HepG2 (cell line): Measurements from ENCODE around the gene HCRT. TPM values are rescaled to one million over a fixed set of nuclear protein-coding genes. Genes with fewer than 3 reads are reported as not detected.

ENCODE experiments used
- ATAC-seq: fragments of 200-7000 bp; cut with Tn5 transposase; 3 replicates; pipeline ENCODE4 v1.9.1; 2020; ENCODE audit warnings: mild to moderate bottlenecking, moderate library complexity
- BruUV-seq: library from RNA; stranded (reverse); fragments of 400-500 nt; replicated peaks from 2 replicates; lab custom pipeline; 2021; lab: Mats Ljungman, UMichigan
- CTCF ChIA-PET: fragments of 300-600 bp; formaldehyde crosslinking; extraction: SDS; loops from one replicate; lab custom pipeline; 2021; ENCODE audit warnings: low total read pairs, inconsistent platforms, low intra/inter-chr PET ratio; lab: Yijun Ruan, JAX
- POLR2A ChIA-PET: fragments of 350-600 bp; sonication (Branson Sonifier 250); formaldehyde crosslinking; loops from one replicate; lab custom pipeline; 2020; ENCODE audit warnings: antibody characterized with exemption, inconsistent platforms; lab: Yijun Ruan, JAX
- DNase-seq: peaks from one replicate; pipeline ENCODE4 v3.0.0-alpha.2; 2015; ENCODE audit warnings: low spot score
- FAIRE-seq: peaks from 3 replicates; lab custom pipeline; 2011; peaks lifted over from hg19 to GRCh38; lab: Jason Lieb, UNC
- H2AFZ ChIP-seq: one replicate; pipeline ENCODE4 v1.6.1; 2011; ENCODE audit warnings: low read length, inconsistent platforms
- H3K27ac ChIP-seq: fragments of 300-600 bp; 3 replicates; pipeline ENCODE4 v1.8.0; 2011; ENCODE audit warnings: mixed run types, mild to moderate bottlenecking, mixed read lengths, low read length, inconsistent platforms; ENCODE audit not compliant: insufficient read depth; ENCODE audit errors: extremely low read length
- H3K27me3 ChIP-seq, 2 experiments: fragments of 200-600 bp in 1 of 2; 2 replicates in 1 of 2; 3 replicates in 1 of 2; pipeline versions ENCODE4 v1.6.0 to v1.8.0; 2011; ENCODE audit warnings: low read length in 2 of 2, mild to moderate bottlenecking in 2 of 2, moderate library complexity in 2 of 2, inconsistent platforms in 1 of 2; ENCODE audit not compliant: insufficient read depth in 2 of 2, control insufficient read depth in 1 of 2
- H3K36me3 ChIP-seq, 2 experiments: fragments of 200-600 bp in 1 of 2; replicated peaks in 1 of 2; 2 replicates in 1 of 2; 3 replicates in 1 of 2; pipeline versions ENCODE4 v1.5.1 to v1.8.0; 2011; ENCODE audit warnings: low read length in 2 of 2, inconsistent platforms in 1 of 2; ENCODE audit not compliant: insufficient read depth in 2 of 2, control insufficient read depth in 1 of 2
- H3K4me1 ChIP-seq: 2 replicates; pipeline ENCODE4 v1.5.1; 2012; ENCODE audit warnings: low read length, inconsistent platforms; ENCODE audit not compliant: insufficient read depth
- H3K4me2 ChIP-seq: 2 replicates; pipeline ENCODE4 v1.6.0; 2011; ENCODE audit warnings: low read depth, low read length, inconsistent platforms
- H3K4me3 ChIP-seq, 3 experiments: fragments of 200-600 bp in 1 of 3; sonication (generic), shearing (Covaris generic) in 1 of 3; replicated peaks in 1 of 3; 2 replicates each; pipeline ENCODE4 v1.5.1; 2011 to 2016; ENCODE audit warnings: low read length in 3 of 3, inconsistent platforms in 2 of 3, low read depth in 2 of 3, mild to moderate bottlenecking in 2 of 3, control low read depth in 1 of 3, mixed read lengths in 1 of 3; ENCODE audit not compliant: insufficient read depth in 1 of 3
- H3K79me2 ChIP-seq: one replicate; pipeline ENCODE4 v1.6.1; 2011; ENCODE audit warnings: low read length, inconsistent platforms; ENCODE audit not compliant: insufficient read depth
- H3K9ac ChIP-seq: 2 replicates; pipeline ENCODE4 v1.6.0; 2011; ENCODE audit warnings: mild to moderate bottlenecking, low read depth, low read length, inconsistent platforms; ENCODE audit not compliant: insufficient read depth
- H3K9me3 ChIP-seq: 2 replicates; pipeline ENCODE4 v1.5.1; 2012; ENCODE audit warnings: mild to moderate bottlenecking, low read length
- H4K20me1 ChIP-seq: 2 replicates; pipeline ENCODE4 v1.6.0; 2011; ENCODE audit warnings: inconsistent platforms, mild to moderate bottlenecking, low read length, moderate library complexity; ENCODE audit not compliant: insufficient read depth
- FOXO4 ChIP-seq: sonication (generic); formaldehyde crosslinking; conservative IDR thresholded peaks from 2 replicates; pipeline ENCODE4 v1.8.1; 2023; ENCODE audit warnings: missing genetic modification reagents
- HES4 ChIP-seq: sonication (generic); formaldehyde crosslinking; IDR thresholded peaks from 2 replicates; pipeline ENCODE4 v1.9.0; 2021; ENCODE audit warnings: mild to moderate bottlenecking, missing genetic modification reagents, borderline replicate concordance
- MAZ ChIP-seq, 2 experiments: sonication (generic) in 1 of 2; formaldehyde crosslinking in 1 of 2; IDR thresholded peaks; 2 replicates each; pipeline versions ENCODE4 v1.5.0 to v1.6.1; 2012 to 2020; ENCODE audit warnings: low read depth in 2 of 2, mild to moderate bottlenecking in 2 of 2, borderline replicate concordance in 1 of 2, improper control_type of control experiment in 1 of 2, low read length in 1 of 2, missing genetic modification reagents in 1 of 2, moderate library complexity in 1 of 2
- NFYB ChIP-seq: sonication (generic); formaldehyde crosslinking; IDR thresholded peaks from 2 replicates; pipeline ENCODE4 v1.4.0; 2020; ENCODE audit warnings: missing genetic modification reagents
- PBX2 ChIP-seq: IDR thresholded peaks from 2 replicates; pipeline ENCODE4 v1.6.1; 2016; ENCODE audit warnings: control low read depth
- RFX1 ChIP-seq: fragments of 450-650 bp; IDR thresholded peaks from 2 replicates; pipeline ENCODE4 v1.6.1; 2017
- ZKSCAN5 ChIP-seq: sonication (generic); formaldehyde crosslinking; IDR thresholded peaks from 2 replicates; pipeline ENCODE4 v1.5.1; 2020; ENCODE audit warnings: mild to moderate bottlenecking, missing genetic modification reagents
- ZMAT5 ChIP-seq: sonication (generic); formaldehyde crosslinking; IDR thresholded peaks from 2 replicates; pipeline ENCODE4 v1.5.0; 2020; ENCODE audit warnings: mild to moderate bottlenecking, low read depth, missing genetic modification reagents, borderline replicate concordance
- ZNF124 ChIP-seq: sonication (generic); formaldehyde crosslinking; IDR thresholded peaks from 2 replicates; pipeline ENCODE4 v1.4.0; 2020; ENCODE audit warnings: missing genetic modification reagents
- ZNF33A ChIP-seq: sonication (generic); formaldehyde crosslinking; IDR thresholded peaks from 2 replicates; pipeline ENCODE4 v1.5.1; 2020; ENCODE audit warnings: missing genetic modification reagents, mild to moderate bottlenecking, moderate library complexity, borderline replicate concordance
- ZNF770 ChIP-seq: sonication (generic); formaldehyde crosslinking; IDR thresholded peaks from 2 replicates; pipeline ENCODE4 v1.5.0; 2020; ENCODE audit warnings: mild to moderate bottlenecking, missing genetic modification reagents
- ZSCAN12 ChIP-seq: sonication (generic); formaldehyde crosslinking; IDR thresholded peaks from 2 replicates; pipeline ENCODE4 v1.9.0; 2021; ENCODE audit warnings: mild to moderate bottlenecking, missing genetic modification reagents
- WGBS: methylation state at CpG from one replicate; pipeline ENCODE4 v1.1.6; 2017; ENCODE audit warnings: low lambda C conversion rate; 5-methylcytosine and 5-hydroxymethylcytosine counted together
- in situ Hi-C: cut with HindIII; loops from 2 replicates; pipeline ENCODE4 v1.10.0; 2017; ENCODE audit warnings: low pct_unique_long_range_greater_than_20kb; ENCODE audit not compliant: extremely low pct_ligation_motif_present
- intact Hi-C: fragments of 100-400 bp; cut with micrococcal nuclease; formaldehyde crosslinking; loops from one replicate; pipeline ENCODE4 v1.10.0; 2022; ENCODE audit not compliant: unreplicated experiment
- polyA plus RNA-seq, 8 experiments: library from polyadenylated mRNA; depleted of rRNA in 3 of 8; stranded (reverse) in 7 of 8; unstranded in 1 of 8; fragments of >200 nt; fragmentation: Illumina TruSeq in 4 of 8; extraction: Trizol in 4 of 8; gene quantifications; 2 replicates each; pipeline versions ENCODE4 v1.2.1 to v1.2.3, GENCODE V29; 2011 to 2016; ENCODE audit warnings: low read depth in 4 of 8, missing spikeins in 1 of 8, mixed read lengths in 1 of 8; ENCODE audit not compliant: insufficient read depth in 1 of 8
- total RNA-seq, 5 experiments: library from RNA; depleted of rRNA; stranded (reverse); fragments of >200 nt; fragmentation: Illumina TruSeq; extraction: Trizol; gene quantifications; 2 replicates each; pipeline ENCODE4 v1.2.3, GENCODE V29; 2016; ENCODE audit warnings: low read depth in 1 of 5

The HCRT gene
- total and polyA plus RNA-seq, 2 of the 13 experiments (the other 11 are each of a cell fraction or from before 2014, with no cell fraction given), result not detected

GRCh38 chr17:42197564-42198156, 12.4 kb upstream of the HCRT start (continued):
- TF ChIP-seq PBX2 (no peak), ZSCAN12 (CRISPR knock-in tag) (no peak), ZNF33A (no peak)

GRCh38 chr17:42193969-42194899, 9.0 kb upstream of the HCRT start, which contains the start of gene GHDC:
TSS of gene GHDC (minus strand) at chr17:42194494. CDS start at chr17:42193581, 913 bp downstream.
- in situ Hi-C loops, result no loop called here
- BruUV-seq, result TSS peak; percentile 46
- intact Hi-C loops, result no loop called here
- TF ChIP-seq MAZ (IDR thresholded peaks at IDR 0.05; ENCODE audit: borderline replicate concordance, low read depth, low read length) (peak; percentile 71; the same call in 1 of the 2 replicates), MAZ (CRISPR knock-in tag; IDR thresholded peaks at IDR 0.05; ENCODE audit: low read depth) (peak; percentile 65; the same call in 1 of the 2 replicates), RFX1 (no peak), ZNF124 (CRISPR knock-in tag) (no peak), HES4 (CRISPR knock-in tag) (peak; percentile 33; the same call in 1 of the 2 replicates), NFYB (CRISPR knock-in tag) (no peak), ZKSCAN5 (0 out of 2 replicates have a peak, but pooled peaks have one; percentile 34), ZNF770 (peak; percentile 95), ZMAT5 (no peak), FOXO4 (CRISPR knock-in tag) (no peak)

More at GRCh38 chr17:42193969-42194899, 9.0 kb upstream of the HCRT start, which contains the start of gene GHDC:
- FAIRE-seq (peak; percentile 88), DNase-seq (peak; percentile 80), ATAC-seq (peak; percentile 93)
- no peaks in the 10 kb centered on the region for H3K9me3 ChIP-seq
- POLR2A ChIA-PET, result interaction anchor here (0.6 to 2.8 kb wide), 19 partner anchors 8 to 229 kb away, joined by 3 to 30 read pairs (median 4); partner anchors contain the start of genes CAVIN1, DNAJC7, KAT2A and KCNH4
- no peaks in the 10 kb centered on the region for H4K20me1 ChIP-seq
- H3K4me2 ChIP-seq, result peak within 1 kb of the TSS; percentile 79
- H3K4me3 ChIP-seq, result peak within 1 kb of the TSS; percentile 62 to 94 (median 68)
- peaks cover 21% of the 10 kb centered on the region for H3K4me1 ChIP-seq
- H3K27me3 ChIP-seq, result no peaks in the 10 kb centered on the region; a peak in 1 of 5 replicates
- no peaks in the 10 kb centered on the region; a peak in 1 of 5 replicates for H3K36me3 ChIP-seq
- peak within 1 kb of the TSS; percentile 77 for H3K9ac ChIP-seq
- H2AFZ ChIP-seq, result peak within 1 kb of the TSS; percentile 95
- WGBS, result 15% methylated on average over 24 of the region's 24 CpGs
- CTCF ChIA-PET, result no interaction called here
- no peaks in the 10 kb centered on the region for H3K79me2 ChIP-seq
- peak within 1 kb of the TSS; percentile 29 for H3K27ac ChIP-seq
